Amniotic epithelial cell (primary cell): ENCODE measurements around the gene STPG2.
"Not testable (repeated sequence)": the region's sequence is repeated elsewhere in the genome, so short reads cannot be mapped to it uniquely, and the experiment has no call there.

Experiments
- DNase-seq: peaks from one replicate; pipeline ENCODE4 v3.0.0-alpha.2; 2010; ENCODE audit warnings: low read depth

The STPG2 gene

DNA sequence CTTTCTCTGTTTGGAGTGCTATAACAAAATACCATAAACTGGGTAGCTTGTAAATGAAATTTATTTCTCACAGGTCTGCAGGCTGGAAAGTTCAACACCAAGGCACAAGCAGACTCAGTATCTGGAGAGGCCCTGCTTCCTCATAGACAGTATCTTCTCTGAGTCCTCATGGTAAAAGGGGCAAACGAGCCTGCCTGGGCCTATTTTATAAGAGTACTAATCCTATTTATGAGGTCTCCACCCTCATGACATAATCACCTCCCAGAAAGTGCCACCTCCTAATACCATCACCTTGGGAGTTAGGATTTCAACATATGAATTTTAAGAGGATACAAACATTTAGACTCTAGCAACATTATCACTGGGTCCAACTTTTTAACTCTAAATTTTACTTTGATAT, 200.3 kb downstream of the STPG2 start:
- DNase-seq, result no peak

DNA sequence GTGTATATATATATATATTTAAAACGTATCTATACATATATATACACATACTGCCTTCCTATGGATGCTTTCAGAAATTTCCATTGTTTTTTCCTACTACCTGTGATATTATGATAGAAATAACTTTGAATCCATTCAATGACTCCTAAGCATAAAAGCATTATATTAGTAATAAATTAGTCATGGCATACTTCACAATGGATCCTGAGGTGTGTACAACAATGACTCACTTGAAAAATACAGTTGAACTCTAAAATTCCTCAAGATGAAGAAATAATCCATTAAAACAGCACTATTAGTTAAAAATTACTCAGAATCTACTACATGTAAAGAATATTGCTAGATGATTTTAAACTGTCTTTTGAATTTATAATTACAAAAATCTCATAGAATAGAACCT, 201.1 kb downstream of the STPG2 start:
- no peak for DNase-seq

DNA sequence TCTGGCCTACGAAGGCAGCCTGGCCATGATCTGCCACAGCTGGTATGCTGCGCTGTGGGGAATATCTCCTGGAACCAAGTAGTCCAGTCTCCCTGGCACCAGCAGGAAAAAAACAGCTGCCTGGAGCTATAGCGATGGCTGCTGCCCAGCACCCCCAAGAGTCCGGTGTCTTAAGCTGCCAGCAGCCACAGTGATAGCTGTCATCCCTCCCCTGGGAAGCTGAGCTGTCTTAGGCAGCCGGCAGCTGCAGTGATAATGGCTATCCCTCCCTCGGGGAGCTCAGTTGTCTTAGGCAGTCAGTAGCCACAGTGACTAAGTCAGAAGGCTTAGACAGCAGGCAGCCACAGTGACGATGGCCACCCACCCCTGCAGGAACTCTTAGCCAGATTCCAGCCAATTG, 205.1 kb downstream of the STPG2 start:
- no peak for DNase-seq

DNA sequence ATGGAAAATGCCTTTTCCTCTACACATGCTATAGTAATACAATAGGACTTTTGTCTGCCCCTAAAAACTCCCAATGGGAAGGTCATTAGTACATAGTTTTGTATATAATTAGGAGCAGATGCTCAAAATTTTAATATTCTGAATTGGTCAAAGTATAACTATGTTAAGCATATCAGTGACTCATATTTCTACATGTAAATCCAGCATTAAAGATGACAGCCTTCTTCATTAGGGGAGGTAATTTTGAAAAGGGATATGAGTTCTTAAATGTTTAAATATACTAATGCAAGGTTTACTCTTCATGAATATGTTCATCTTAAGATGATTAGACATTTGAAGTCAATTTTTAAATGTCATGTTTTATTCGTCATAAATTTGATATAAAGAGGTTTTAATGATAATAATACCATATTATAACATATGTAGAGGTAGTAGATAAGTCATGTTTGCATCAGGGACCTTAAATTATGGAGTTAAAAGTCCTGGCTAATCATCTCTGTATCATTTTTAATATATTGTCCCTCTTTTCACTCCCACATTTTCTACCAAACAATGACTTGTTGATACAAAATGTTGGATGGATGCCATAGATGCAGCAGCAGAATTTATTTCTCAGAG, 218.8 kb downstream of the STPG2 start:
- no peak for DNase-seq

DNA sequence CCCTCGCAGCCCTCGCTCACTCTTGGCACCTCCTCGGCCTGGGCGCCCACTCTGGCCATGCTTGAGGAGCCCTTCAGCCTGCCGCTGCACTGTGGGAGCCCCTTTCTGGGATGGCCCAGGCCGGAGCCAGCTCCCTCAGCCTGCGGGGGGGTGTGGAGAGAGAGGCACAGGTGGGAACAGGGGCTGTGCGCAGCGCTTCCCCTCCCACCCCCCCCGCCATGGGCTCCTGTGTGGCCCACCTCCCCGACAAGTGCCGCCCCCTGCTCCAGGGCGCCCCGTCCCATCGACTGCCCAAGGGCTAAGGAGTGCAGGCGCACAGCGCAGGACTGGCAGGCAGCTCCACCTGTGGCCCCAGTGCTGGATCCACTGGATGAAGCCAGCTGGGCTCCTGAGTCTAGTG, 220.2 kb downstream of the STPG2 start:
- no peak for DNase-seq

DNA sequence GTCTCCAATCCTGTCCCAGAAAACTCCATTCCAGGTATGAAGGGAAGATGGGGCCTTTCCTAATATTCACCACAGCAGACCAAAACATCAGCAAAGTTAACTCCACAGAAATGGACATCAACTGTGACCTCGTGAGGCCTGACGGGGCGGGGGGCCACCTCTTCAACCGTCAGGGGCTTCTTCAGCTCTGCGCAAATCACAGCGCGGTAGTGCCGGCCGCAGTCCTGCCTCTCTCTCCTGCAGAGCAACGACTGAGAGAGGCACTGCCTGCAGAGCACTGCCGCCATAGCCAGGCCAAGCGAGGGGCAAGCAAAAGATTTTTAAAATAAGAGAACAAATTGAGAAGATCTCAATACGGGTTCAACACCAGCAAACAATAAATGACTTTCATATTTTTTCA, 226.2 kb downstream of the STPG2 start:
- no peak for DNase-seq

DNA sequence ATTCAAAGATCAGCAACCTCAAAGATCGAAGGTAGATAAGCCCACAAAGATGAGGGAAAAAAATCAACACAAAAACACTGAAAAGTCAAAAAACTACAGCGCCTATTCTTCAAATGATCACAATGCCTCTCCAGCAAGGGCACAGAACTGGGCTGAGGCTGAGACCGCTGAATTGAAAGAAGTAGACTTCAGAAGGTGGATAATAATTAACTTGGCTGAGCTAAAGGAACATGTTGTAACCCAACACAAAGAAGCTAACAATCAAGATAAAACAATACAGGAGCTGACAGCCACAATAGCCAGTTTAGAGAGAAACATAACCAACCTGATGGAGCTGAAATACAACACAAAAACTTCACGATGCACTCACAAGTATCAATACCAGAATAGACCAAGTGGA, 231.1 kb downstream of the STPG2 start:
- no peak for DNase-seq

DNA sequence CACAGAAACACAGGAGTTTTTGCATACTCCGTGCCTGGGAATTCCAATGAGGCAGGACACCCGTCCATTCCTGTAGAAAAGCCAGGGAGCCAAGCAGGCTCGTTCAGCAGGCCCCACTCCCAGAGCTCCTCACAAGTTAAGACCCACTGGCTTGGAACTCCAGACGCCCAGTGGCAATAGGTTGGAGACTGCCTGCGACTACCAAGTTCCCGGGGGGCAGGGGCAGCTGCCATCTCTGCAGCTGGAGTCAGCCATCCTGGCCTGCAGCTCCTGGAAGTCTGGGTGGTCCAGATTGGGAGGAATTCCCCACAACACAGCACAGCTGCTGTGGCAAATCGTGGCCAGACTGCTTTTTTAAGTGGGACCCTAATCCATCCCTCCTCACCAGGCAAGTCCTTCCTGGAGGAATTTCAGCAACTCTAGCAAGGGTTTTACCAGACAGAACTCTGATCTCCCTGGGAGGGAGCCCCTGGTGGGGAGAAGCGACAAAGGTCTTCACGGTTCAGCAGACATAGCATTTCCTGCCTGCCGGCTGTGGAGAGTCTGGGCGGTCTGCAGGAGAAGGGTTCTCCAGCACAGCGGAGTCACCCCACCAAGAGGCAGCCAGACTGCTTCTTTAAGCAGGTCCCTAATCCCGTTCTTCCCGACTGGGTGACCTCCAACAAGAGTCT, 231.9 kb downstream of the STPG2 start:
- no peak for DNase-seq

DNA sequence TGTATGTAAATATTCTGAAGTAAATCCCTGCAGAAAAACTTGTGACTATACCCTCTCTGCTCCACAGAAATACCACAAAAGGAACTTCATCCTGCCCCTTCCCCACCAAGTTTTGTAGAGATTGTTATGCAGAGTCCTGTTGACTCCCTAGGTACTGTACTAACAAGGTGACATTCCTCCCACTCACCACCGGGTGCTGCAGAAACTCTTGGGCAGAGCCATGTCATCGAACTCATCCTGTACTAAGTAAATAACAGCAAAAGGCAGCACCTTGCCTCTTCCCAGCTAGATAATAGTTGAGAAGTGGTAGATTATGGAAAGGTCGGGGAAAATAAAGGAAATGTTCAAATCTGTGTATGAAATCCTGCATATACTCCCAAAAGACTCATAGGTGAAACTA, 233.3 kb downstream of the STPG2 start:
- no peak for DNase-seq

DNA sequence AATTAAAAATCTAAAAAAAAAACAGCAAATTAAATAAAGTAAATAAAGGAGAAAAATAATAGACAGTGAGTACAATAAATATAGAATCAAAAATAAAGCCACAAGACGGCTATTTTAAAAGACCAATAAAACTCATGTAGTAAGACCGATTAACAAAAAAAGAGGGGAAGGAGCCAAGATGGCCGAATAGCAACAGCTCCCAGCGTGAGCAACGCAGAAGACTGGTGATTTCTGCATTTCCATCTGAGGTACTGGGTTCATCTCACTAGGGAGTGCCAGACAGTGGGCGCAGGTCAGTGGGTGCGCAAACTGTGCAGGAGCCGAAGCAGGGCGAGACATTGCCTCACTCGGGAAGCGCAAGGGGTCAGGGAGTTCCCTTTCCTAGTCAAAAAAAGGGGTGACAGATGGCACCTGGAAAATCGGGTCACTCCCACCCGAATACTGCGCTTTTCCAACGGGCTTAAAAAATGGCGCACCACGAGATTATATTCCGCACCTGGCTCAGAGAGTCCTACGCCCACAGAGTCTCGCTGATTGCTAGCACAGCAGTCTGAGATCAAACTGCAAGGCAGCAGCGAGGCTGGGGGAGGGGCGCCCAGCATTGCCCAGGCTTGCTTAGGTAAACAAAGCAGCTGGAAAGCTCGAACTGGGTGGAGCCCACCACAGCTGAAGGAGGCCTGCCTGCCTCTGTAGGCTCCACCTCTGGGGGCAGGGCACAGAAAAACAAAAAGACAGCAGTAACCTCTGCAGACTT, 239.7 kb downstream of the STPG2 start:
- DNase-seq, result not testable (repeated sequence)

DNA sequence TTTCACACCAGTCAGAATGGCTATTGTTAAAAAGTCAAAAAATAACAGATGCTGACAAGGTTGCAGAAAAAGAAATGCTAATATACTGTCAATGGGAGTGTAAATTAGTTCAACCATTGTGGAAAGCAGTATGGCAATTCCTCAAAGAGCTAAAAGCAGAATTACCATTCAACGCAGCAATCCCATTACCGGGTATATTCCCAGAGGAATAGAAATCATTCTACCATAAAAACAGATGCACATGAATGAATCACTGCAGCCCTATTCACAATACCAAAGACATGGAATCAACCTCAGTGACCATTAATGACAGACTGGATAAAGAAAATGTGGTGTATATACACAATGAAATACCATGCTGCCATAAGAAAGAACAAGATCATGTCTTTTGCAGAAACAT, 243.0 kb downstream of the STPG2 start:
- DNase-seq, result no peak

DNA sequence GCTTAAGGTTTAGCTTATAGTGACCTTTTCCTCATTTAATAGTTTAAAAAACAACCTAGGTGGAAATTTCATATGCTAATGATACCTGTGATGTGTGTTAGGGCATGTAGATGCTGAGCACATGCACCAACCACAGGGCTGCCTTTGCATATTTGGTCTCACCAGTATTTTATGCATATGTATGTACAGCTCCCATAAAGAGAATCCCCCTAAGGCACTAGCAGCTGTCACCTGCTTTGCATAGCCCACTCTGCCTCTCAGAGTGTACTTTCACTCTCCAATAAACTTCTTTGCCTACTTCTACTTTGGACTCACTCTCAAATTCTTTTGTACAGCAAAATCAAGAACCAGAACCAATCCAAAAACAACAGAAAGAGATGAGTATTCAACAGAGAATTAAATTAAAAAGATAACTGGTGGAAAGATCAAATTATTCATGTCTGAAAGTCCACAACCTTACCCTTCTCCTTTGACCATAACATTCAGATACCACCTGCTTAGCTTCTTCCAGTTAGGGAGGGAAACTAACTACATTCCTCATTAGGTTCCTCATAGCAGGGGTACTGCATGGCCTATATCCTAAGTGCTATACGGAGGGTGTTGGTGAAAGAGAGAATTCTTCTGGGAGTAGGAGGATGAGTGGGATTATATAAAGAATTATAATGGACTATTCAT, 250.5 kb downstream of the STPG2 start:
- DNase-seq, result no peak

DNA sequence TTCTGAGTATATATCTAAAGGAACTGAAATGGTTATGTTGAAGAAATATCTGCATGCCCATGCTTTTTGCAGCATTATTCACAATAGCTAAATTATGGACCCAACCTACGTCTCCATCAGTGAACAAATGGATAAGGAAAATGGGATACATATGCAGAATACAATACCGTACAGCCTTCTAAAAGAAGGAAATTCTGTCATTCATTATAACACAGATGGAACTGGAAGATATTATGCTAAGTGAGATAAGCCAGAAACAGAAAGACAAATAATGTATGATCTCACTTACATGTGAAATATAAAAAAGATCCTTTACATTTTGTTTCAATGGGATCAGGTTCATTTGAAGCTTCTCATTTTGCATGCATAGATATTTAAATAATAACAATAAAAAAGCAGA, 263.3 kb downstream of the STPG2 start:
- no peak for DNase-seq

DNA sequence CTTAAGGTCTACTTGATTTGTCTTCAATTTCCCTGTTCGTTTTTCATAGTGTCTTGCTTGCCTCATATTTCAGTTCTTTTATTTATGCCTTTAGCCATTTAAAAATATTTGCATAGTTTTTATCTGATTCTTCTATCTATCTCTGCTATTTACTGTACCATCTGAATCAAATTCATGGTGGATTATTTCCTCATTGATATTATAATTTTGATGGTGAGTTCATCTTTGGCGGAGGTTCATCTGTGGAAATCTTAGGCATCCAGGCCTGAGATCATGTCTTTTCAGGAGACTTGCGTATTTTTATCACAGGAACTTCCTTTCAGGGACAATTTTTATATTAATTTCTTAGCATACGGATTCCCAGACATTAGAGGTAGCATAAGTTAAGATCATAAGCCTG, 275.2 kb downstream of the STPG2 start:
- DNase-seq, result no peak

DNA sequence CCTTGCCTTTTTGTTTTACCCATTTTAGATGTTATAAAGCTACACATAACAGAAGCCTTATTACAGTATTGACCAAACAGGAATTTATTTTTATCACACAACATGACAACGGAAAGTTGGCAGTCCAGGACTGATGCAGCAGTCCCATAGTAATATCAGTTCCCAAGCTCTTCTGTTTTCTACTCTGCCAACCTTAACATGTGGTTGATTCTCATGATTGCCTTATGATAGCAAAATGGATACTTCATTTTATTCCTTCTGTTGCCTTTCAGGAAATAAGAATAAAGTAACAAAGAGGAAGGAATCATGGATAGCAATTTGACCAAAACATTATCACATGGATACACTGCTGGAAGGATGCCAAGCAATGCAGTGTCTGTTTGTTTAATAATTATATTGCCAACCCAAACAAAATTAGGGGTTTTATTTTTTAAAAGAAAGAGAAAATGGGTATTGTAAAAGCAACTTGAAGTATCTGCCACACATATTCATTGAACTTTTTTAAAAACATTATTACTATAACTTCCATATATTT, 275.7 kb downstream of the STPG2 start:
- DNase-seq, result no peak

DNA sequence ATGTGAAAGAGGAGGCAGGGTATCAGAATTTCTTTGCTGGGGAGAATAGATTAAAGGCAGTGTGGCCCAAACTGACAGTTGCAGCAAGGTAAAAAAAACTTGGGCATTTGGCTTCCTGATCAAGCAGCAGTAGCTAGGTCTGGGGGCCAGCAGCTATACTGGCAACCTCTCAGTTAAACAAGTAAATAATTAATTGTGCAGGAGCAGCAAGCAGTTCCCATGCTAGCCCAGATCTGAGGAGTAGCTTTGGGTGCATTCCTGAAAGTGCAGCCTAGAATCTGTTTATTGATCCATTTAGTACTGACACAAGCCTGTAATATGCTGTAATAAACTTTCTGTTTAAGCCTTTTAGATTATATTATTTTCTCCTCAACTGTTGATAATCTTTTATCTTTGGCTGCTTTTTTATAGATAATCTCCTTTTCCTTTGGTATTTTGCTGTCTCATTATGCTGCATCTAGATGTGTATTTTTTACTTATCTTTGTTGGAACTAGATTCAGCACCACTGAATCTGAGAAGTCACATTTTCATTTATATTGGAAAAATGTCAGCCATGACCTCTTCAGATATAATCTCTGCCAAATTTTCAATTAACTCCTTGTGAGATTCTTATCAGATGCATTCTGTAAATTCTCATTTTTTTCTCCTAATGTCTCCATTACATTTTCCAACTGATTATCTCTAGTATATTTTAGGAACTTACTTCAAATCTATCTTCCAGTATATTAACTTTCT, 276.3 kb downstream of the STPG2 start:
- no peak for DNase-seq

DNA sequence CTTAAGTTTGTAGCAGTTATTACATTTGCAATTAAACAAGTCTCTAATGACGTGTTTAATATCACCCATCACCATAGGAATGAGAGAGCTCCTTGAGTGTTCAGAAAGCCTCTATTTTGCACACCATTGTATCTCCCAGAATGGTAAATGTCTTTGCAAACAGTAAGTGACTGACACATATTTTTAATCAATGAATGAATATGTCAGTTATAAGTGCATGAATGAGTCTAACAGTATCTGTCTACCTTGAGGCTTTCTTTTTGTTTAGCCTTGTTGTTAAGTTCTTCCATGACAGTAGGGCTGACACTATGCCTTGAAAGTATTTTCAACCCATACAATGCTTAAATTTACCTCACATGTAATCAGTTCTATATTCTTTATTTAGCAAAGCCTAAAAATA, 292.2 kb downstream of the STPG2 start:
- DNase-seq, result no peak

DNA sequence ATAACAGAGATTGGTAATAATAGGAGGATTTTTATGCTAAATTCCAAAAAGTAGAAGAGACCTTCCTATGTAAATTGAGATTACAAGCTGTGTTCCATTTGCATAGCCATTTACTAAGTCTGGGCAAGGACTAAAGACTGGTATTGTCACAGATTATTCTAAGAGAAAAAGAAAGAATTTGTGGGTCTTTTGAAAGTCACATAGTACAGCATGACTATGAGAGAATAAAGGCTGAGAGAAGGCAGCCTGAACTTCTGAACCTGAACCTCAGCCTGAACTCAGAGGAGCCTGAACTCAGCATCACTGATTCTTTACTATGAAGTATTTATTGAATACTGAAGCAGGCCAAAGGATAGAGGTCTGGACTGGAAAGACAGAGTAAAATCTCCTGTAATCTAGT, 297.5 kb downstream of the STPG2 start:
- no peak for DNase-seq

DNA sequence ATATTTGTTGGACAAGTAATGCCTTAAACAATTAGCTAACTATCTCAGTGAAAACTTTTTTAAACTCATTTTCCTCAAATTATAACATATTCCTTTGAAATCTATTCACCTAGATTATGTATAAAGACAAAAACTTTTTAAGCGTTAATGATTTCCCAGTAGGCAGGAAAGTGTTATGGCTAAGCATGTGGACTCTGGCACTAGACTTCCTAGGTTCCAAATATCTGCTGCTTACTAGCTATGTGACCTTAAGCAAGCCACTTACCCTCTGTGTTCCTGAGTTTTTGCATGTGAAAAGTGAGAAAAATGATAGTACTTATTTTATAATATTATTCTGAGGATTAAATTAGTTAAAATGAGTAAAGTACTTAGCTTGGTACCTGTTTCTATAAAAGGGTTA, 301.8 kb downstream of the STPG2 start:
- no peak for DNase-seq

DNA sequence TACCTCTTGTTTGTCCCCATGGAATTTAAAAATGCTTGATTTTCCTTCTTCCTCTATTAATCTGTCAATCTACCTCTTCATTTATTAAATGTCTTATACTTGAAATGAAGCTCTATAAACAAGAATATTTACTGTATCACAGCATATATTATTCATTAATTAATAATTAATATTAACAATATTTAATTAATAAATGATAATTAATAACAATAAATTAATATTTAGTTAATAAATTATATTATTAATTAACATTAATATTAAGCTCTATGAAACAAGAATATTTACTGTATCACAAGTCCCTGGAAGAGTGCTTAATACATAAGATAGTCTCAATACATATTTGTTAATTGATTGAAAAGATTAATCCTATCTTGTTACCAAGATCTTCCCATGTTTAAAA, 306.6 kb downstream of the STPG2 start:
- DNase-seq, result no peak

DNA sequence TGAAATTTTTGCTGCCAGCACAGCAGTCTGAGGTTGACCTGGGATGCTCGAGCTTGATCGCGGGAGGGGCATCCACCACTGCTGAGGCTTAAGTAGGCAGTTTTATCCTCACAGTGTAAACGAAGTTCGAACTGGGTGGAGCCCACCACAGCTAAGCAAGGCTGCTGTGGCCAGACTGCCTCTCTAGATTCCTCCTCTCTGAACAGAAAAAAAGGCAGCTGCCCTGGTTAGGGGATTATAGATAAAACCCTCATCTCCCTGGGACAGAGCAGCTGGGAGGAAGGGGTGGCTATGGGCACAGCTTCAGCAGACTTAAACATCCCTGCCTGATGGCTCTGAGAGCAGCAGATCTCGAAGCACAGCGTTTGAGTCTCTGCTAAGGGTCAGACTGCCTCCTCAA, 314.6 kb downstream of the STPG2 start:
- DNase-seq, result no peak

DNA sequence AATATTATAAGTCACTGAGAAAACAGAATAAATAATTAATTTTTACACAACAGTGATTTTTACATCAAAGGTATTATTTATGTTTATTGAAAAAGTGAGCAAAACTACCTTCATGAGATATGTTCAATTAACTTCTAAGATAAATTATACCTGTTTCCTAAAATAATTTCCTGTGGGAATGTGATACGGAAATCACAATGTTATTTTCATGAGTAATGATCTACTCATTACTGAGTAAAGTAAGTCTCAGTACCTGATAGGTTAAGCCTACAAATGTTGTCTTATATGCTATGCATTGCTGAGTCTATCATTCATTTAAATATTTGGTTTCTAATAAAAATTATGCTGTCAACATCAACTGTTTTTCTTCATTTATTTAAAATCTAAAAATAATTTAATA, 324.0 kb downstream of the STPG2 start:
- no peak for DNase-seq
